ENCODE results near the gene UVRAG. TPM values are rescaled to one million over a fixed set of nuclear protein-coding genes. Genes with fewer than 3 reads are reported as not detected.

UVRAG gene
- total and polyA plus RNA-seq, 7 donors: 6.2 to 16.8 (median 13.6) TPM

DNA sequence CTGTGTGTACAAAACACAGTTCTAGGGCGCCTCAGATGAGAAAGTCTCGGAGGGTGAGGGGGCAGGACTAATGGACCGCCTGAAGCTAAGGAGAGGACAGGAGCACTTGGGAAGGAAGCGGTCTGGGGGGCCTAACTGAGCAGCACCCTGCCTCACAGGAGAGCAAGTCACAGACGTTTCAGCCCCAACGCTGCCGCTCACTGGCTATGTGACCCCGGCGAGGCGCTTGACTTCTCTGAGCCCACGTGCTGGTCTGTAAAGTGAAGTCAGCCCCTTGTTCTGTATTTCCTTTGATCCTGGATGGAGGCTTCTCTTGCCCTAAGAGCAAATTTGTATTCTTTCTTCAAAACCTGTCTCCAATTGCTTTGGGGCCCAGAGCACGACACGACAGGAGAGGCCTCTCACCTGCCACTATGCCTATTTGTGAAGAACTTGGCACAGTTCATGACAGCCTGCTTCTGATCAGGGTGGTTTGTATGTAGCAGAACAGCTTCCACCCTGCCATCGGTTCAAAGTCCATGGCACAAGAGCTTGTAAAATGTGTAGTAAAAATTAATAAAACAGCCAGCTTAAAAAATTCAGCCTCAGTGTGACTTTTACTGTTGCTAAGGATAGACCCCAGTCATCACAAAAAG lies 332.2 kb downstream of the UVRAG start:
- H3K4me1 ChIP-seq: peaks cover 3% of the 10 kb centered on the region
- no peak for ATAC-seq

DNA sequence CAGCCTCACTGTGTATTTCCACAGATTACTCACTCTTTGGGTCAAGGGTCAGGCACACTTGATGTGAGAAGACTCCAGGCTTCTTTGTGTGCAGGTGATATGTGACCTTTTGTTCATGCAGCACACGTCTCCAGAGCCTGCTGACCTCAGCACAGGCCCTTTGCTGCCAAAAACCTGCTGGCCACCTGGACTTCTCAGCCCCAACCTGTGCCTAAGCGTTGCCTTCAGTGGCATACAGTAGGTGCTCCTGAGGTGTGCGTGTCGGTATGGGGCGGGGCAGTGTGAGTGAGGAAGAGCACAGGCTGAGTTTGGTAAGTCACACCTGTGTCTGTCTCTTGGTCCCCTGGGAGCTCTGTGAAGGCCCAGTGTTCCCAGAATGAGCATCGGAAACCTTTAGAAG lies 333.2 kb downstream of the UVRAG start:
- intact Hi-C loops (cut with DNase I): no loop called here
- Histone ChIP-seq H3K27me3 (ENCODE audit: insufficient read depth in 3 of 3, low read length in 2 of 3) (no peaks in the 10 kb centered on the region), H3K36me3 (ENCODE audit: insufficient read depth in 1 of 2, low read depth in 1 of 2) (peaks cover 0 to under 1% of the 10 kb centered on the region in 2 donors), H3K27ac (no peak overlapping the region), H3K4me3 (no peak overlapping the region), H3K4me1 (peaks cover 8% of the 10 kb centered on the region), H3K9me3 (no peaks in the 10 kb centered on the region)
- 86 to 88% (median 86%) methylated on average over 6 of the region's 6 CpGs for WGBS, 3 donors
- no peak for ATAC-seq
- TF ChIP-seq, protein P1, sequence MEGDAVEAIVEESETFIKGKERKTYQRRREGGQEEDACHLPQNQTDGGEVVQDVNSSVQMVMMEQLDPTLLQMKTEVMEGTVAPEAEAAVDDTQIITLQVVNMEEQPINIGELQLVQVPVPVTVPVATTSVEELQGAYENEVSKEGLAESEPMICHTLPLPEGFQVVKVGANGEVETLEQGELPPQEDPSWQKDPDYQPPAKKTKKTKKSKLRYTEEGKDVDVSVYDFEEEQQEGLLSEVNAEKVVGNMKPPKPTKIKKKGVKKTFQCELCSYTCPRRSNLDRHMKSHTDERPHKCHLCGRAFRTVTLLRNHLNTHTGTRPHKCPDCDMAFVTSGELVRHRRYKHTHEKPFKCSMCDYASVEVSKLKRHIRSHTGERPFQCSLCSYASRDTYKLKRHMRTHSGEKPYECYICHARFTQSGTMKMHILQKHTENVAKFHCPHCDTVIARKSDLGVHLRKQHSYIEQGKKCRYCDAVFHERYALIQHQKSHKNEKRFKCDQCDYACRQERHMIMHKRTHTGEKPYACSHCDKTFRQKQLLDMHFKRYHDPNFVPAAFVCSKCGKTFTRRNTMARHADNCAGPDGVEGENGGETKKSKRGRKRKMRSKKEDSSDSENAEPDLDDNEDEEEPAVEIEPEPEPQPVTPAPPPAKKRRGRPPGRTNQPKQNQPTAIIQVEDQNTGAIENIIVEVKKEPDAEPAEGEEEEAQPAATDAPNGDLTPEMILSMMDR (IDR thresholded peaks at IDR 0.05): no peak
- no peak for DNase-seq

More for the DNA sequence above, 332.2 kb downstream of the UVRAG start:
- DNase-seq: no peak
- Histone ChIP-seq H3K9me3 (no peaks in the 10 kb centered on the region), H3K27me3 (ENCODE audit: insufficient read depth in 3 of 3, low read length in 2 of 3) (no peaks in the 10 kb centered on the region), H3K4me3 (no peak overlapping the region), H3K36me3 (ENCODE audit: insufficient read depth in 1 of 2, low read depth in 1 of 2) (peaks cover 2 to 11% of the 10 kb centered on the region in 2 donors), H3K27ac (no peak overlapping the region)
- WGBS, 3 donors: 86 to 90% (median 88%) methylated on average over 14 of the region's 14 CpGs
- TF ChIP-seq, protein P1 (IDR thresholded peaks at IDR 0.05): no peak
- intact Hi-C loops (cut with DNase I): no loop called here

DNA sequence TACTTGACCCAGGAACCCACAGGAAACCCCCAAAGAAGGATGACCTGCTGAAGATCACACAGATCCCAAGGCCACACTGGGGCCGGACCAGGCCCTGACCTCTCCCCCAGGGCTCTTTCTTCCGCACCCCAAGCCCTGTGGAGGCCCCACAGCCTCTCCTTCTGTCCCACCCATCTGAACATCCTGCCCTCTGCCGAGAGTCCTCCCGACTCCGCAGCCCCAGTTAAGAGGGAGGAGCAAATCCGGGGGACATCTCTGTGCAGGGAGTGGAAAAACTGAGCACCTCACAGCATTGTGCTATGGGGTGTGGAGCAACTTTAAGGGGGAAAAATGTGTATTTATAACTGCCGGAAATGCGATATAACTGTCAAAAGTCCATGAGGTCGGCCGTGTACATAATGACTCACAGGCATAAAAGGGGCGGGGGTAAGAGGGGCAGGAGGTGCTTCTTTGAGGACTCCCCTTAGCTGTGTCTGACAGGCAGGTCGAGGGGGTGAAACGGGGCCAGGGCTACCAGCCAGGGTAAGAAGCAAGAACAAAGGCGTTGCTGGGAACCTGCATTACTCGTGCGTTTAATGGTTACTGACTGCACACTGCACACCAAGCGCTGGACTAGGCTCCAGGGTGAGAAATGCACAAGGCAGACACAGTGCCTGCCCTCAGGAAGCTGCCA lies 334.1 kb downstream of the UVRAG start:
- intact Hi-C loops (cut with DNase I): no loop called here
- ATAC-seq: no peak
- TF ChIP-seq, protein P1 (IDR thresholded peaks at IDR 0.05): no peak
- Histone ChIP-seq H3K4me1 (peaks cover 8% of the 10 kb centered on the region), H3K27ac (no peak overlapping the region), H3K36me3 (ENCODE audit: insufficient read depth in 1 of 2, low read depth in 1 of 2) (no peaks in the 10 kb centered on the region), H3K27me3 (ENCODE audit: insufficient read depth in 3 of 3, low read length in 2 of 3) (no peaks in the 10 kb centered on the region), H3K9me3 (no peaks in the 10 kb centered on the region), H3K4me3 (no peak overlapping the region)
- DNase-seq: no peak
- WGBS, 3 donors: 78 to 87% (median 82%) methylated on average over 16 to 17 of the region's 17 CpGs

DNA sequence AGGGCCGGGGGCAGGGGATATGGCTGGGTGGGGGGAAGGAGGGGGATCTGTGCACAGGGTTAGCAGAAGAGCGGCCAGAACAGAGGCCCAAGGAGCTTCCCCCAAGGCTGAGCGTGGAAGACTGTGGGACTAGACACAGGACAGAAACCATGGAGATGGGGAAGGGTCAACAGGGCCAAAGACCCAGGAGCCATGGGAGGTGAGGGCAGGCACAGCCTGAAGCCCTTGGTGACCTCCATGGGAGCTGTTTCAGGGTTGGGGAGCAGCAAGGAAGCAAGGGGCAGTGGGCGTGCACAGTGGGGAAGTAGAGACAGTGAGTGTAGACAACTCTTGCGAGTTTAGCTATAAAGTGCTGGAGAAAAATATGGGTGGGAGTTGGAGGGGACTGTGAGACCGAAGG lies 334.7 kb downstream of the UVRAG start:
- Histone ChIP-seq H3K4me1 (peaks cover 8% of the 10 kb centered on the region), H3K9me3 (no peaks in the 10 kb centered on the region), H3K27ac (no peak overlapping the region), H3K4me3 (no peak overlapping the region), H3K36me3 (ENCODE audit: insufficient read depth in 1 of 2, low read depth in 1 of 2) (no peaks in the 10 kb centered on the region), H3K27me3 (ENCODE audit: insufficient read depth in 3 of 3, low read length in 2 of 3) (no peaks in the 10 kb centered on the region)
- 89 to 99% (median 90%) methylated on average over 6 of the region's 6 CpGs for WGBS, 3 donors
- TF ChIP-seq, protein P1 (IDR thresholded peaks at IDR 0.05): no peak
- DNase-seq (no peak), ATAC-seq (no peak)
- intact Hi-C loops (cut with DNase I): loop anchor here (5.0 to 10.0 kb wide), 2 partner anchors 345 to 347 kb away; no protein-coding TSS in a partner anchor
